ENCODE results near the gene MLLT6. TPM values are rescaled to one million over a fixed set of nuclear protein-coding genes. Genes with fewer than 3 reads are reported as not detected.

MLLT6 gene
- total and polyA plus RNA-seq, 2 of the 13 experiments (the other 11 are each of a cell fraction or from before 2014, with no cell fraction given), result 50.7 to 69.5 TPM

DNA sequence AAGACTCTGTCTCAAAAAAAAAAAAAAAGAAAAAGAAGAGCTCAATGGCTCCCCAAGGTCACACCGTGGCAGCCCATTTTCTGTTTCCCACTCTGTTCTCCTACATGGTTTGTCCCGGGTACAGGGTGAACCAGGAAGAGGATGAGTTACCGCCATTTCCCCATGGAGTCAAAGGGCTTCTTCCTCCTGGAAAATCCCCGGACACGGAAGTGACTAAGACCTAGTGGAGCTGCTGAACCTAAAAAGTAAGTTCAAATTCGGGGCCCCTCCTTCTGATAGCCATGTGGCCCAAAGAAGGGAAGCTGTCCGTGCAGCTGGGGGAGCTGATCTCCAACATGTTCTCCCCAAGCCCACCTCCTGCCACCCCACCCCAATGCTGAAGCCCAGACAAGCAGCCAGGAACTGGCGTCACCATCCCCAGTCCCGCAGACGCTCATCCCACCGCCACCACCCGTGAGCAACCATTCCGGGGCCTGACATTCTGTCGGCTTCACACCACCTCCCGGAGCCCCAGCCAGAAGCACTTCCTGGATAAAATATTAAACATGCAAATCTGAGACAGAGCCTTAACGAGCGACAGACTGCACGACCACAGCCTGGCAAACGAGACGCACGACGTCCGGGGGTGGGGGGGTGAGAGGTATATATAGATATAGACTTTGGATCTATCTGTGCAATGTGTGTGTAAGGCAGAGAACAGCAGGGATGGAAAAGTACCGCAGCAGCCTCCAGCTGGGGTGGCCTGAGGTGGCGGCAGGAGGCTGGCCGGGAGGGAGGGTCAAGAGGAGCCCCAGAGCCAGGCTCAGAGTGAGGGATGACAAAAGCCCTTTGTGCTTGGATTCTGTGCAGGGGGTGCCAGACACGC, 47.9 kb upstream of the MLLT6 start (continued):
- TF ChIP-seq, protein P1, sequence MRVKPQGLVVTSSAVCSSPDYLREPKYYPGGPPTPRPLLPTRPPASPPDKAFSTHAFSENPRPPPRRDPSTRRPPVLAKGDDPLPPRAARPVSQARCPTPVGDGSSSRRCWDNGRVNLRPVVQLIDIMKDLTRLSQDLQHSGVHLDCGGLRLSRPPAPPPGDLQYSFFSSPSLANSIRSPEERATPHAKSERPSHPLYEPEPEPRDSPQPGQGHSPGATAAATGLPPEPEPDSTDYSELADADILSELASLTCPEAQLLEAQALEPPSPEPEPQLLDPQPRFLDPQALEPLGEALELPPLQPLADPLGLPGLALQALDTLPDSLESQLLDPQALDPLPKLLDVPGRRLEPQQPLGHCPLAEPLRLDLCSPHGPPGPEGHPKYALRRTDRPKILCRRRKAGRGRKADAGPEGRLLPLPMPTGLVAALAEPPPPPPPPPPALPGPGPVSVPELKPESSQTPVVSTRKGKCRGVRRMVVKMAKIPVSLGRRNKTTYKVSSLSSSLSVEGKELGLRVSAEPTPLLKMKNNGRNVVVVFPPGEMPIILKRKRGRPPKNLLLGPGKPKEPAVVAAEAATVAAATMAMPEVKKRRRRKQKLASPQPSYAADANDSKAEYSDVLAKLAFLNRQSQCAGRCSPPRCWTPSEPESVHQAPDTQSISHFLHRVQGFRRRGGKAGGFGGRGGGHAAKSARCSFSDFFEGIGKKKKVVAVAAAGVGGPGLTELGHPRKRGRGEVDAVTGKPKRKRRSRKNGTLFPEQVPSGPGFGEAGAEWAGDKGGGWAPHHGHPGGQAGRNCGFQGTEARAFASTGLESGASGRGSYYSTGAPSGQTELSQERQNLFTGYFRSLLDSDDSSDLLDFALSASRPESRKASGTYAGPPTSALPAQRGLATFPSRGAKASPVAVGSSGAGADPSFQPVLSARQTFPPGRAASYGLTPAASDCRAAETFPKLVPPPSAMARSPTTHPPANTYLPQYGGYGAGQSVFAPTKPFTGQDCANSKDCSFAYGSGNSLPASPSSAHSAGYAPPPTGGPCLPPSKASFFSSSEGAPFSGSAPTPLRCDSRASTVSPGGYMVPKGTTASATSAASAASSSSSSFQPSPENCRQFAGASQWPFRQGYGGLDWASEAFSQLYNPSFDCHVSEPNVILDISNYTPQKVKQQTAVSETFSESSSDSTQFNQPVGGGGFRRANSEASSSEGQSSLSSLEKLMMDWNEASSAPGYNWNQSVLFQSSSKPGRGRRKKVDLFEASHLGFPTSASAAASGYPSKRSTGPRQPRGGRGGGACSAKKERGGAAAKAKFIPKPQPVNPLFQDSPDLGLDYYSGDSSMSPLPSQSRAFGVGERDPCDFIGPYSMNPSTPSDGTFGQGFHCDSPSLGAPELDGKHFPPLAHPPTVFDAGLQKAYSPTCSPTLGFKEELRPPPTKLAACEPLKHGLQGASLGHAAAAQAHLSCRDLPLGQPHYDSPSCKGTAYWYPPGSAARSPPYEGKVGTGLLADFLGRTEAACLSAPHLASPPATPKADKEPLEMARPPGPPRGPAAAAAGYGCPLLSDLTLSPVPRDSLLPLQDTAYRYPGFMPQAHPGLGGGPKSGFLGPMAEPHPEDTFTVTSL (CRISPR knock-in tag; IDR thresholded peaks at IDR 0.05; ENCODE audit: borderline replicate concordance), result peak; percentile 90
- TF ChIP-seq ZNF350 (CRISPR knock-in tag; IDR thresholded peaks at IDR 0.05; ENCODE audit: borderline replicate concordance, low read depth) (peak; percentile 64; the same call in 1 of the 2 replicates), ZSCAN30 (CRISPR knock-in tag; IDR thresholded peaks at IDR 0.05) (peak; percentile 98), SMARCC2 (IDR thresholded peaks at IDR 0.05) (no peak), NFIB (CRISPR knock-in tag; IDR thresholded peaks at IDR 0.05; ENCODE audit: borderline replicate concordance) (0 out of 2 replicates have a peak, but pooled peaks have one; percentile 70), RAD51 (IDR thresholded peaks at IDR 0.05; ENCODE audit: borderline replicate concordance) (no peak), ZNF260 (CRISPR knock-in tag; IDR thresholded peaks at IDR 0.05; ENCODE audit: borderline replicate concordance, low read depth) (no peak), ZNF451 (CRISPR knock-in tag; IDR thresholded peaks at IDR 0.05) (peak; percentile 52), U2AF1 (optimal IDR thresholded peaks at IDR 0.05; ENCODE audit: low read depth, low read length) (no peak), ZNF547 (CRISPR knock-in tag; IDR thresholded peaks at IDR 0.05) (peak; percentile 66), SMAD9 (CRISPR knock-in tag; IDR thresholded peaks at IDR 0.05) (no peak), ZNF878 (CRISPR knock-in tag; IDR thresholded peaks at IDR 0.05) (peak; percentile 48; the same call in 1 of the 2 replicates), GABPB1 (CRISPR knock-in tag; IDR thresholded peaks at IDR 0.05) (peak; percentile 82), MED1 (CRISPR knock-in tag; IDR thresholded peaks at IDR 0.05) (peak; percentile 97), ELF1 (CRISPR knock-in tag; IDR thresholded peaks at IDR 0.05) (peak; percentile 89), MZF1 (CRISPR knock-in tag; IDR thresholded peaks at IDR 0.05; ENCODE audit: borderline replicate concordance) (no peak), SMC3 (IDR thresholded peaks at IDR 0.05; ENCODE audit: low read length) (0 out of 2 replicates have a peak, but pooled peaks have one; percentile 5), ZNF572 (CRISPR knock-in tag; IDR thresholded peaks at IDR 0.05) (peak; percentile 88), RAD21 (CRISPR knock-in tag; IDR thresholded peaks at IDR 0.05) (peak; percentile 56), PRPF4 (IDR thresholded peaks at IDR 0.05; ENCODE audit: low read depth, low read length, poor library complexity, severe bottlenecking) (no peak)
- TF ChIP-seq, protein P2, sequence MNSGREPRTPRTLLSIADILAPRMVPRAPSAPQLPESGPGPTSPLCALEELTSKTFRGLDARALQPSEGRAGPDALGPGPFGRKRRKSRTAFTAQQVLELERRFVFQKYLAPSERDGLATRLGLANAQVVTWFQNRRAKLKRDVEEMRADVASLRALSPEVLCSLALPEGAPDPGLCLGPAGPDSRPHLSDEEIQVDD (CRISPR knock-in tag; IDR thresholded peaks at IDR 0.05; ENCODE audit: borderline replicate concordance), result no peak
- TF ChIP-seq, protein P3, sequence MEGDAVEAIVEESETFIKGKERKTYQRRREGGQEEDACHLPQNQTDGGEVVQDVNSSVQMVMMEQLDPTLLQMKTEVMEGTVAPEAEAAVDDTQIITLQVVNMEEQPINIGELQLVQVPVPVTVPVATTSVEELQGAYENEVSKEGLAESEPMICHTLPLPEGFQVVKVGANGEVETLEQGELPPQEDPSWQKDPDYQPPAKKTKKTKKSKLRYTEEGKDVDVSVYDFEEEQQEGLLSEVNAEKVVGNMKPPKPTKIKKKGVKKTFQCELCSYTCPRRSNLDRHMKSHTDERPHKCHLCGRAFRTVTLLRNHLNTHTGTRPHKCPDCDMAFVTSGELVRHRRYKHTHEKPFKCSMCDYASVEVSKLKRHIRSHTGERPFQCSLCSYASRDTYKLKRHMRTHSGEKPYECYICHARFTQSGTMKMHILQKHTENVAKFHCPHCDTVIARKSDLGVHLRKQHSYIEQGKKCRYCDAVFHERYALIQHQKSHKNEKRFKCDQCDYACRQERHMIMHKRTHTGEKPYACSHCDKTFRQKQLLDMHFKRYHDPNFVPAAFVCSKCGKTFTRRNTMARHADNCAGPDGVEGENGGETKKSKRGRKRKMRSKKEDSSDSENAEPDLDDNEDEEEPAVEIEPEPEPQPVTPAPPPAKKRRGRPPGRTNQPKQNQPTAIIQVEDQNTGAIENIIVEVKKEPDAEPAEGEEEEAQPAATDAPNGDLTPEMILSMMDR (CRISPR knock-in tag; IDR thresholded peaks at IDR 0.05), result peak; percentile 10; the same call in 1 of the 2 replicates

Data from HepG2 (cell line).